HG03039 (cell line): ENCODE measurements around the gene CD207.
"Not testable (repeated sequence)": the region's sequence is repeated elsewhere in the genome, so short reads cannot be mapped to it uniquely, and the experiment has no call there.

ENCODE experiments used
- ATAC-seq: cut with Tn5 transposase; IDR thresholded peaks from one replicate; pipeline ENCODE4 v1.9.1; 2021; ENCODE audit warnings: mild to moderate bottlenecking, moderate library complexity; ENCODE audit not compliant: unreplicated experiment

CD207 gene

DNA sequence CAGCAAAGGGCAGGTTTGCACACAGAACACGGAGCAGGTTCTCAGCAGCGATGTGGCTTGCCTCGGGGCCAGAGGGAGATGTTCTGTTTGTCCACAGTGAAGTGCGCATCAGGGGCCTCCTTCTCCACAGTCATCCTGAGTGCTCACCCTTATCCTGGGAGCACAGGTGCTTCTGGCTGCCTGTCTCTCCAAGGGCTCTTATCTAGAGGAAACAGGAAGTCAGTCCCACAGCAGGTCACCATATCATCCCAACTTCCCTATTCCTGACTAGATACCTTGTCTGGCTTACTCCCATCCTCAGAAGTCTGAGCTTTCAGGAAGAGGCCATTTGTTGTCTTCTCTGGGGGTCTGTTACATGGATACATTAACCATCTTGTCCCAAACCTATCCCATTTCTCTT is at the start of gene CD207:
Gene CD207 (minus strand): TSS at position 174 of the 400 bp plus-strand sequence. CDS start 40 bp downstream, at position 134.
- no peak for ATAC-seq

DNA sequence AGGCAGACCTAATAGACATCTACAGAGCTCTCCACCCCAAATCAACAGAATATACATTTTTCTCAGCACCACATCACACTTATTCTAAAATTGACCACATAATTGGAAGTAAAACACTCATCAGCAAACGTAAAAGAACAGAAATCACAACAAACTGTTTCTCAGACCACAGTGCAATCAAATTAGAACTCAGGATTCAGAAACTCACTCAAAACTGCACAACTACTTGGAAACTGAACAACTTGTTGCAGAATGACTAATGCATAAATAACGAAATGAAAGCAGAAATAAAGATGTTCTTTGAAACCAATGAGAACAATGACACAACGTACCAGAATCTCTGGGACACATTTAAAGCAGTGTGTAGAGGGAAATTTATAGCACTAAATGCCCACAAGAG is 42.9 kb upstream of the CD207 start:
- ATAC-seq = not testable (repeated sequence)

GRCh38 chr2:70876138-70876537 is 40.5 kb upstream of the CD207 start:
- ATAC-seq = not testable (repeated sequence)

GRCh38 chr2:70873541-70873940 is 37.9 kb upstream of the CD207 start:
- ATAC-seq = no peak

- ATAC-seq = peak; percentile 68
Observed at GRCh38 chr2:70871398-70872211, 36.0 kb upstream of the CD207 start.

DNA sequence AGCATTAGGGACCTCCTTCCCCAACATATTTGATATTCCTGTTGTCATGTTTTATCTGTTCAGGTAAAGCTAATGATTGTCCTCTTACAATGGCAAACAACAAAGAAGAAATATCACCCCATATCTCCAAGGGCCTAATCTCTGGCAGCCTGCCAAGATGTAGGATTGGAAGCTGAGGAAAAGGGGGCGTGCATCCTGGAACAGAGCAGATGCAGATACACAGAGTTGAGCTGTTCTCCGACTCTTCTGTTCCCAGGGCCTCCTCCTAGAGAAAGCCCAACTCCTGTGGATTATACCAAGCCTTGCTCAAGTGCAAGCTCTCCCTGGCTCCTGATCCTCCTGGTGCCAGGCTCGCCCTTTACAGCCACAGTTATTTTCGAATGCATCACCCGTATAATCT is 35.2 kb upstream of the CD207 start:
- ATAC-seq = no peak

DNA sequence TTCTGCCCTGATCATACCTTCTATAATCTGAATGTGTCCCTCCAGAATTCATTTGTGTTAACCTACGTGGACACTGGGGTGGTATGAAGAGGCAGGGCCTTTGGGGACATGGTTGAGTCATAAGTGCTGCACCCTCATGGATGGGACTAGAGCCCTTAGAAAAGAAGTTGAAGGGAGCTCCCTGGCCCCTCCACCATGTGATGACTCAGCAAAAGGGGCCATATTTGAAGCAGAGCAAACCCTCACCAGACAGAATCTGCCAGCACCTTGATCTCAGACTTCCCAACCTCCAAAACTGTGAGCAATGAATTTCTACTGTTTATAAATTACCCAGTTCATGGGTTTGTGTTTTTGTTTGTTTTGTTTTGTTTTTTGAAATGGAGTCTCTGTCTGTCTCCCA is 33.4 kb upstream of the CD207 start:
- no peak for ATAC-seq

DNA sequence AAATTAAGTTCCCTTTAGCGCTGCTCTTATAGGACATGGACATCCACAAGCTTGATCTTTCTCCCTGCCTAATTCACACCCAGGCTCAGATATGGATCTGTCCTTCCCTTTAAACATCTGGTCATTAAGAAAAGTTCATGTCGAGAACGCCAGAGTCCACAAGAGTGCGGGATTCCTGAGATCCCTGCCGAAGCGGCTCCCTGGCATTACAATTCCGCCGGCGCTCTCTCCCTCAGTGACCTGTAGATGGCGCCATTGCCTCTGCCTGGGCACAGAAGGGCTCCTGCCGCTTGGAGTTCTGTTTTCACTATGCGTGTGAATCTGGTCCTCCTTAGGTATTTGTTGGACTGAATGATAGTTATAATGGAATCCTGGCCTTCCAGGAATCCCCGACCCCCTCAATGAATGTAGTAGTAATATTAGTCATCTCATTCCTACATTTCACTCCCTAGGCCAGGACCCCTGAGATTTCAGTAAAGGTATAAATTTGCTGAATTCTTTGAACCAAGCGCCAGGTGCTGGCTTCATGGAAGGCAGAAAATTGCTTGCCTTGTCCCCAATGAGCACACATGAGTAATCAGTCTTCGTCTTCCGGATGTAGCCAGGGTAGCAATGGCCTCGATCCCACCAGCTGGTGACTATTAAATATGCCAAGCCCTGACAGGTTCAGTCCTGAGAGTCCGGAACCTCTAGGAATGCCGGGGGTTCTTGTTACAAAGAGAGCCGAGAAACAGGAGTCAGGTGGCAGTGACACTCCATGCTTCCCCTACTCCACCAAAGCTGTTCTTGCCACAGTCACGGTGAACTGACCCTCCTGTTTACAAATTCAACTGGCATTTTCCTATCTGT is 26.4 kb upstream of the CD207 start:
- peak; percentile 54 for ATAC-seq

DNA sequence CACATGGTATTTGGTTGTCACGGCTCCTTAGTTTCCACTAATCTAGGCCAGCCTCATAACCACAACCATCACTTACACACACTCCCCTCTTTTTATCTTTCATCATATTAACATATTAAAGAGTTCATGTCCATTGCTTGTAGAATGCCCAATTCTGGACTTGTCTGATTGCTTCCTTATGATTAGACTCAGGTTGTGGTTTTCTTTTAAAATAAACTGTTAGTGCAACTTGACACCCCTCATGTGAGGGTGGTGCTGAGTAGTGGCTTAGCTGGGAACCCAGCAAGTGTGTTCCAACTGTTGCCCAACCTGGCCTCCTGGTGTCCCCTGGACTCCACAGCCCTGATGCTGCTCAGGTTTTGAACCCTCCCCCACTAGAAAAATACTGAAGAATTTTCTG is 20.1 kb upstream of the CD207 start:
- no peak for ATAC-seq

DNA sequence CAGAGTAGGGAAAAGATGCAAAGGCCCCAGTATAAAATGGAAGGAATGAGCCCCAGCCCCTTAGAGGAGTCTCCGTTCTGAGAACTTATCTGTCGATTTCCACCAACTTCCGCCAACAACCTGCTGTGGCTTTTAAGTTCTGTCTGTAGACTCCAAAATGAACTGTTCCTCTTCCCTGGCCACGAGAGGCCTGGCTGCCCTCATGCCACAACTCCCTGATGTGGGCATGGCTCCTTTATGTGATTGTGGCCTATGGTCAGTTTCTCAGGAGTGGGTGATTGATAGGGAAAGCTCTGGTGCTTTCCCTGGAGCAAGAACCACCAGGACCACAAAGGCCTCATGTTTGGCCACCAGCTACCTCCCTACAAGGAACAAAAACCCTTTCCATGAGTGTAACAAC is 18.8 kb upstream of the CD207 start:
- no peak for ATAC-seq

- no peak for ATAC-seq
Observed at GRCh38 chr2:70852824-70853223, 17.2 kb upstream of the CD207 start.

DNA sequence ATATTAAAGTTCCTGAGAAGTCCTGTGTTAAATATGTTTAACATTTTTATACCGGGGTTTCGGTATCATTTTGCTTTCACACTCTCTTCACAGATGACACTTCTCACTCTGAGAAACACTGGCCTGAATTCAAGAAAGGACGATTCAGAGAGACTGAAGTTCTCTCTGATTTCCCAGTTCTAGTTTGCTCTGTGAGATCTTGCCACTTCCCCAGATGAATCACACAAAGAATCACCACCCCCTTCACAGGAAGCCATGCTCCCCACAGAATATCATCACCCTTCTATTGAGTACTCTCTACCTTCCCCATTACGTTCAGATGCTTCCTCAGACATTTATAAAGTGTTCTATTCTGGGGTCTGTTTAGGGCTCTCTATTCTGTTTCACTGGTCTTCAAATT is 16.1 kb upstream of the CD207 start:
- no peak for ATAC-seq

DNA sequence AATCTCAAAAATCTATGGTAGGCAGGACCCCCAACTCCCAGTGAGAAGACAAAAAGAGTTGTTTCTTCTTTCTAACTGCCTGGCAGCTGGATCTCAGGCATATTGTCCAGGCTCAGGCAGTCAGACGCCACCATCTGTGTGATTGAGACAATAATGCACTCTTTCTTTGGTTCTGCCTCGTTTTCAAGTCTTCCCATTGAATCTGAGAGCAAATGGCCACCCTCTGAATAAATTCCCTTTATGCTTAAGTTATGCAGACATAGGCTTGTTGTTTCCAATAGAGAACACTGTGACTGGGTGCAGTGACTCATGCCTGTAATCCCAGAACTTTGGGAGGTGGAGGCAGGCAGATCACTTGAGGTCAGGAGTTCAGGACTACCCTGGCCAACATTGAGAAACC is 15.3 kb upstream of the CD207 start:
- ATAC-seq = no peak

DNA sequence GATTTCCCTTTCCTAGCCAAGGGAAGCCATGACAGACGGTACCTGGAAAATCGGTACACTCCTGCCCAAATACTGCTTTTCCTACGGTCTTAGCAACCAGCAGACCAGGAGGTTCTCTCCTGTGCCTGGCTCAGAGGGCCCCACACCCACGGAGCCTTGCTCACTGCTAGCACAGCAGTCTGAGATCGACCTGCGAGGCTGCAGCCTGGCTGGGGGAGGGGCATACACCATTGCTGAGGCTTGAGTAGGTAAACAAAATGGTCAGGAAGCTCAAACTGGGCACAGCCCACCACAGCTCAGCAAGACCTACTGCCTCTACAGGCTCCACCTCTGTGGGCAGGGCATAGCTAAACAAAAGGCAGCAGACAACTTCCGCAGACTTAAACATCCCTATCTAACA is 6.8 kb upstream of the CD207 start:
- no peak for ATAC-seq

GRCh38 chr2:70837980-70838925 is 2.6 kb upstream of the CD207 start:
- no peak for ATAC-seq

DNA sequence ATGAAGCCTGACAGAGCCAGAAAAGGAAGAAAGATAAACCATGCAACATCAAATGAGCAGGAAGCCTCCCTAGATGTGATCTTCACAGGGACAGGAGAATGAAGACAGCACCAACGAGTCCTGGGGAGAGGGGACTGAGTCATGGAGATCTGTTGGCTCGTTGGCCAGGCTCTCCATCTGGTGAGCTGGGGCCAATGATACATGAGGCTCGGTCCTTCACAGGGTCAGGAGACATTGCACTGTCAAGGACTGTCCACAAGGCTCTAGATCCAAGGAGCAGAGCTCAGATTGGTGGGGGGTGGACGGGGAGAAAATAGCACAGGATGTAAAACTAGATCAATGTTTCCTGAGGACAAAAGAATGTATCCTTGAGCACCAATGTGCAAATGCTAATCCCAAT is 735 bp downstream of the CD207 start:
- no peak for ATAC-seq

GRCh38 chr2:70834106-70834505 is 1.5 kb downstream of the CD207 start:
- ATAC-seq = no peak

DNA sequence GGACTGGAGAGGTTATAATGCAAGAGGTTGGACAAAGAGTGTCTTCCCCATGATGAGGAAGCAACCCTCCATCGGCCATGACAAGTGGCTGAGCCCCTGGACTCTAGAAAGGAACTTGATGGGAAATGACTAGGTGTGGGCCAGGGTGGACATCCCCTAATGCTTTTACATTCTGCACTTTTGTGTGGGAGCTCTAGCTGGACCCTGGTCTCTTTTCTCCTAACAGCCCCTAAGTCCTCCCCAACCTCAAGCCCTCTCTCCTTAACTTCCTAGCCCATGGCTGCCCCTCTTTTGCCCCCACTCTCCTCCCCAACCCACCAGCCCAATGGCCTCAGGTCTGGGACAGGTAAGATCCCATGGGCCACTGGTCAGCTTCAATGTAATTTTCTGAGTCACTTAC is 2.4 kb downstream of the CD207 start:
- ATAC-seq = no peak

DNA sequence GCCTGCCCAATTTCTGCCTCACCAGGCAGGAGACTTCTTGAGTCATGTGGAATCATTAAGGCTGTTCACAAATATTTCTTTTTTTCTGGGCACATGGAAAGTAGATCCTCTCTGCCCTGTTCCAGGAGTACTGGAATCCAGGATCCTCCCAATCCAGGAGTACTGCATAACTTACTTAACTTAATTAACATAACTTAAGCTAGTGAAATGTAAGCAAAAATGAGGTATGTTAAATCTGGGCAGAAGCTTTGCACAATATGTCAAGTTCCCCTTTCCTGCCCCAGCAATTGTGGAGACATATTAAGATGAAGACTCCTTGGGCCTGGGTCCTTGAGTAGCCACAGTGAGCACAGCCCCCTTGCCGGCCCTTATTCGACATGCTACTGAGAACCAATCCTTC is 3.2 kb downstream of the CD207 start:
- no peak for ATAC-seq

GRCh38 chr2:70831861-70832260 is 3.8 kb downstream of the CD207 start:
- ATAC-seq = no peak

GRCh38 chr2:70830366-70830765 is 5.2 kb downstream of the CD207 start:
- ATAC-seq = no peak
